HepG2 (cell line): ENCODE results near the gene SGTB.

Source experiments
- CTCF ChIP-seq: sonication (generic); formaldehyde crosslinking; IDR thresholded peaks from 2 replicates; pipeline ENCODE4 v1.5.0; 2020; ENCODE audit warnings: mild to moderate bottlenecking, missing genetic modification reagents, moderate library complexity
- NFE2L1 ChIP-seq: sonication (generic); formaldehyde crosslinking; IDR thresholded peaks from 2 replicates; pipeline ENCODE4 v1.4.0; 2020; ENCODE audit warnings: missing genetic modification reagents, mild to moderate bottlenecking, borderline replicate concordance
- POLR2AphosphoS5 ChIP-seq: IDR thresholded peaks from 2 replicates; pipeline ENCODE4 v1.6.1; 2012; ENCODE audit warnings: low read depth, low read length
- SIN3A ChIP-seq: IDR thresholded peaks from 2 replicates; pipeline ENCODE4 v1.6.1; 2011; ENCODE audit warnings: low read depth, mild to moderate bottlenecking, control low read depth, low read length, borderline replicate concordance
- ZFAT ChIP-seq: sonication (generic); formaldehyde crosslinking; conservative IDR thresholded peaks from 2 replicates; pipeline ENCODE4 v1.8.1; 2023; ENCODE audit warnings: missing genetic modification reagents, inconsistent platforms
- ZSCAN21 ChIP-seq: sonication (generic); formaldehyde crosslinking; IDR thresholded peaks from 2 replicates; pipeline ENCODE4 v1.8.0; 2022; ENCODE audit warnings: mild to moderate bottlenecking, missing genetic modification reagents, moderate library complexity, borderline replicate concordance
- TF ChIP-seq, protein P1 (sequence below): sonication (generic); formaldehyde crosslinking; IDR thresholded peaks from 2 replicates; pipeline ENCODE4 v1.8.0; 2022; ENCODE audit warnings: mild to moderate bottlenecking, missing genetic modification reagents, moderate library complexity

DNA sequence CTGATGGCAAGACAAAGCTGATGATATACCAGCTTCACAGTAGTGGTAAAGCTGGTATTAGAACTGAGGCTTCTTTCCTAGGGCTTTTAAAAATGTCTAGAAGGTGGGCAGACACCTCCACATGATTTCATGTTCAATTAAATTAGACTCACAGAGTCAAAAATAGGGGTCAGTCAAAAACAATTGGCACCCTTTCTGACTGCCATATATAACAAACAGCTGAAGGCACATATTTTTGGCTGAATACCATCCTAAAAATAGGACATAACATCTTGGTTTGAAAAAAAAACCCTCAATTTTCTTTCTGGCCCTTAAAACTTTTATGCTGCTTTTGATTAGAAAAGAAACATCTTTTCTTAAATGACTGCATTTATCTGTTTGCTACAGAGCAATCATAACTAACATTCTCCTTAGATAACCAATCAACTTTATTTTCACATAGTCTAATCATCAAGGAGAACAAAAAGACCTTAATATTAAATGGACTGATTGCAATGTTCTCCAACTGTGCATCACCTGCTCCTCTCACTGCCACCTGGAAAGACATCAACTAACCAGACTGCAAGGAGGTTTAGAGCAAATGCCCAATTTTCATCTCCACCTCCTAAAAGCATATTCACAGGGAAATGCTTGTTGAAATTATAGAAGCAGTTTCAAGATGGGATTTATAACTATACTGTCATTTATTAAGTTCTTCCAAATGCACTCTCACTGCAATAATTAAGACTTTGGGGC lies 3.2 kb downstream of the SGTB start:
- no peak for TF ChIP-seq NFE2L1 (CRISPR knock-in tag)
- no peak for TF ChIP-seq ZFAT (CRISPR knock-in tag)
- TF ChIP-seq CTCF (CRISPR knock-in tag) = no peak
- TF ChIP-seq SIN3A = no peak
- no peak for TF ChIP-seq ZSCAN21 (CRISPR knock-in tag)
- no peak for TF ChIP-seq POLR2AphosphoS5
- TF ChIP-seq, protein P1, sequence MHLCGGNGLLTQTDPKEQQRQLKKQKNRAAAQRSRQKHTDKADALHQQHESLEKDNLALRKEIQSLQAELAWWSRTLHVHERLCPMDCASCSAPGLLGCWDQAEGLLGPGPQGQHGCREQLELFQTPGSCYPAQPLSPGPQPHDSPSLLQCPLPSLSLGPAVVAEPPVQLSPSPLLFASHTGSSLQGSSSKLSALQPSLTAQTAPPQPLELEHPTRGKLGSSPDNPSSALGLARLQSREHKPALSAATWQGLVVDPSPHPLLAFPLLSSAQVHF (CRISPR knock-in tag) = no peak
